Mesenchymal stem cell (in vitro differentiated cells and primary cell): ENCODE results near the gene GPNMB.

Source experiments
- DNase-seq: peaks from one replicate; pipeline ENCODE4 v3.0.0-alpha.2; 2013
- H2AFZ ChIP-seq: one replicate; pipeline ENCODE4 v1.6.1; 2013; ENCODE audit warnings: low read depth, mild to moderate bottlenecking, control low read depth, inconsistent platforms, low read length, moderate library complexity
- H2AK5ac ChIP-seq: 2 replicates; pipeline ENCODE4 v1.6.1; 2013; ENCODE audit warnings: low read length, moderate library complexity, mild to moderate bottlenecking, inconsistent platforms; ENCODE audit not compliant: severe bottlenecking
- H2BK120ac ChIP-seq: one replicate; pipeline ENCODE4 v1.6.1; 2013; ENCODE audit warnings: low read depth, mild to moderate bottlenecking, inconsistent platforms, low read length, moderate library complexity
- H2BK12ac ChIP-seq, 2 experiments: one replicate each; pipeline ENCODE4 v1.6.1; 2013; ENCODE audit warnings: inconsistent platforms in 2 of 2, low read length in 2 of 2, mild to moderate bottlenecking in 2 of 2, moderate library complexity in 2 of 2, control low read depth in 1 of 2
- H2BK15ac ChIP-seq: one replicate; pipeline ENCODE4 v1.6.1; 2013; ENCODE audit warnings: mild to moderate bottlenecking, low read depth, inconsistent platforms; ENCODE audit not compliant: poor library complexity, severe bottlenecking
- H2BK5ac ChIP-seq: 2 replicates; pipeline ENCODE4 v1.6.1; 2013; ENCODE audit warnings: low read depth, mild to moderate bottlenecking, low read length, control low read depth, inconsistent platforms; ENCODE audit not compliant: poor library complexity, severe bottlenecking
- H3K14ac ChIP-seq, 2 experiments: one replicate each; pipeline ENCODE4 v1.6.1; 2013; ENCODE audit warnings: inconsistent platforms in 2 of 2, low read length in 2 of 2, control low read depth in 1 of 2, mild to moderate bottlenecking in 1 of 2, moderate library complexity in 1 of 2
- H3K18ac ChIP-seq, 2 experiments: one replicate each; pipeline ENCODE4 v1.6.1; 2013; ENCODE audit warnings: inconsistent platforms in 2 of 2, low read length in 2 of 2, control low read depth in 1 of 2, low read depth in 1 of 2, mild to moderate bottlenecking in 1 of 2
- H3K23ac ChIP-seq, 2 experiments: one replicate each; pipeline ENCODE4 v1.6.1; 2013; ENCODE audit warnings: inconsistent platforms in 2 of 2, low read length in 2 of 2, mild to moderate bottlenecking in 2 of 2, moderate library complexity in 2 of 2, control low read depth in 1 of 2
- H3K27ac ChIP-seq: 2 replicates; pipeline ENCODE4 v1.5.1; 2013; ENCODE audit warnings: mild to moderate bottlenecking, moderate library complexity, low read length, control low read depth, inconsistent platforms; ENCODE audit not compliant: poor library complexity, severe bottlenecking
- H3K27me3 ChIP-seq, 2 experiments: 2 replicates each; pipeline versions ENCODE4 v1.6.1 to v1.7.0; 2013; ENCODE audit warnings: low read length in 2 of 2, mild to moderate bottlenecking in 2 of 2, moderate library complexity in 2 of 2, control low read depth in 1 of 2, inconsistent platforms in 1 of 2; ENCODE audit not compliant: control insufficient read depth in 1 of 2, insufficient read depth in 1 of 2
- H3K36me3 ChIP-seq, 2 experiments: 2 replicates each; pipeline versions ENCODE4 v1.6.1 to v1.7.0; 2013; ENCODE audit warnings: low read length in 2 of 2, control low read depth in 1 of 2, inconsistent platforms in 1 of 2, low read depth in 1 of 2, mild to moderate bottlenecking in 1 of 2; ENCODE audit not compliant: insufficient read depth in 2 of 2, control insufficient read depth in 1 of 2
- H3K4ac ChIP-seq, 2 experiments: one replicate each; pipeline ENCODE4 v1.6.1; 2013; ENCODE audit warnings: inconsistent platforms in 2 of 2, low read length in 2 of 2, mild to moderate bottlenecking in 2 of 2, moderate library complexity in 2 of 2, control low read depth in 1 of 2, low read depth in 1 of 2
- H3K4me1 ChIP-seq: 2 replicates; pipeline ENCODE4 v1.6.1; 2013; ENCODE audit warnings: low read depth, low read length, control low read depth; ENCODE audit not compliant: control insufficient read depth, insufficient read depth
- H3K4me2 ChIP-seq: 2 replicates; pipeline ENCODE4 v1.6.1; 2013; ENCODE audit warnings: low read length, mild to moderate bottlenecking, inconsistent platforms; ENCODE audit not compliant: poor library complexity, severe bottlenecking
- H3K4me3 ChIP-seq, 2 experiments: 2 replicates each; pipeline versions ENCODE4 v1.5.1 to v1.7.0; 2013; ENCODE audit warnings: low read length in 2 of 2, mild to moderate bottlenecking in 2 of 2, control low read depth in 1 of 2, low read depth in 1 of 2; ENCODE audit not compliant: insufficient read depth in 1 of 2
- H3K79me1 ChIP-seq: replicated peaks from 2 replicates; pipeline ENCODE4 v1.6.1; 2013; ENCODE audit warnings: mild to moderate bottlenecking, control low read depth, low read length, inconsistent platforms; ENCODE audit not compliant: poor library complexity, severe bottlenecking
- H3K9ac ChIP-seq: 2 replicates; pipeline ENCODE4 v1.7.0; 2013; ENCODE audit warnings: mild to moderate bottlenecking, low read length, moderate library complexity
- H3K9me3 ChIP-seq: 2 replicates; pipeline ENCODE4 v1.7.0; 2013; ENCODE audit warnings: mild to moderate bottlenecking, low read length; ENCODE audit not compliant: control insufficient read depth
- H4K8ac ChIP-seq: one replicate; pipeline ENCODE4 v1.6.1; 2013; ENCODE audit warnings: inconsistent platforms, mild to moderate bottlenecking, low read length, moderate library complexity
- H4K91ac ChIP-seq: one replicate; pipeline ENCODE4 v1.6.1; 2013; ENCODE audit warnings: mild to moderate bottlenecking, low read length, inconsistent platforms
- WGBS: methylation state at CpG from one replicate; pipeline ENCODE4 v1.1.7; 2013; ENCODE audit warnings: mixed read lengths; 5-methylcytosine and 5-hydroxymethylcytosine counted together

The GPNMB gene

DNA sequence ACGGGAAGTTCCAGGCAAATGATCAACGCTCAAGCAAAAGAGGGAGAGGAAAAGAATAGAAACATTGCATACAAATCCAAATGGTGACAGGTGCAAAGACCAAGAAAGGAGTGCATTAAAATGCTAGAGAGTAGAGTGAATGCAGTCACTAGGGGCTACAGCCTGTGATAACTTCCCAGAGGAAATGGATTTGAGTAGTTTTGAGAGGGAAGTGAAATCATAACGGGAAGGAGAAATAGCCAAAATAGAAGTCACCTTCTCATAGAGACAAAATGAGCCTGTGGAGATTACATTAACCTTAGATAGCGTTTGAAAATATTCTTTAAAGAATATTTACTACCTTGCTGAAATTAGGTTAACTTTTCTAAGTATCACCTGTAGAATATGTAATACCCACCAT lies 38.3 kb upstream of the GPNMB start:
- Histone ChIP-seq H3K27me3 (peaks cover 0 to 6% of the 10 kb centered on the region in 2 experiments), H2BK120ac (no peak overlapping the region), H3K9me3 (no peaks in the 10 kb centered on the region), H3K79me1 (no peaks in the 10 kb centered on the region), H4K8ac (no peak overlapping the region), H3K14ac (no peak overlapping the region), H4K91ac (no peak overlapping the region), H3K4me3 (no peak overlapping the region), H2BK12ac (no peak overlapping the region), H3K23ac (no peak overlapping the region), H3K9ac (no peak overlapping the region), H2AFZ (no peak overlapping the region), H2BK5ac (no peak overlapping the region), H3K4me2 (no peak overlapping the region), H3K18ac (no peak overlapping the region), H3K4ac (no peak overlapping the region), H2BK15ac (no peak overlapping the region), H3K27ac (no peak overlapping the region), H3K4me1 (peaks cover 6% of the 10 kb centered on the region), H3K36me3 (peaks cover 0 to 7% of the 10 kb centered on the region in 2 experiments), H2AK5ac (no peak overlapping the region)
- 83% methylated on average over 2 of the region's 4 CpGs for WGBS
- no peak for DNase-seq

DNA sequence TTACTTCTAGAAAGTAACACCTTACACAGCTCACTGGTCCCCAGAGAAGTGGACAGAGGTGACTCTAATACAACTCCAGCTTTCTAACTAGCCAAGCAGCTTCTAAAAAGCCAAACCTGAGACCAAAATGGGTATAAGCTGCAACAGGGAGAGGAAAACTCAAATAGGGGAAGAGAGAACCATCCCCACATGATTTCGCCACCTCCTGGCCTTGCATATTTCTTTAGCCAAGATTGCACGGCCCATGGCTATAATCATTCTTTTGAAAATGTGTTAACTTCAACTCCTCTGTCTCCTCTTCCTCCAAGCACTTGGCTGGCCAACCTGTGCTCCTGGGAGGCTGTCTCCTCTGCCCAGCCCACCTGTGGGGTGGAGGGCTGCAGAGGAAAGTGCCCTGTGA lies 36.1 kb upstream of the GPNMB start:
- no CpG with 5 or more reads among the region's 2 CpGs for WGBS
- peaks cover 0 to 7% of the 10 kb centered on the region in 2 experiments for H3K36me3 ChIP-seq
- no peak overlapping the region for H3K27ac ChIP-seq
- no peak overlapping the region for H3K18ac ChIP-seq
- H4K91ac ChIP-seq = no peak overlapping the region
- H2BK12ac ChIP-seq = no peak overlapping the region
- H3K14ac ChIP-seq = no peak overlapping the region
- peaks cover 0 to 6% of the 10 kb centered on the region in 2 experiments for H3K27me3 ChIP-seq
- no peaks in the 10 kb centered on the region for H3K9me3 ChIP-seq
- no peak for DNase-seq
- no peak overlapping the region for H3K4ac ChIP-seq
- H2AK5ac ChIP-seq = no peak overlapping the region
- no peak overlapping the region for H3K23ac ChIP-seq
- H2BK15ac ChIP-seq = no peak overlapping the region
- no peak overlapping the region for H2AFZ ChIP-seq
- no peak overlapping the region for H4K8ac ChIP-seq
- no peak overlapping the region for H3K9ac ChIP-seq
- no peak overlapping the region for H2BK5ac ChIP-seq
- H3K4me2 ChIP-seq = no peak overlapping the region
- H2BK120ac ChIP-seq = no peak overlapping the region
- no peak overlapping the region for H3K4me3 ChIP-seq
- no peaks in the 10 kb centered on the region for H3K79me1 ChIP-seq
- peaks cover 6% of the 10 kb centered on the region for H3K4me1 ChIP-seq

DNA sequence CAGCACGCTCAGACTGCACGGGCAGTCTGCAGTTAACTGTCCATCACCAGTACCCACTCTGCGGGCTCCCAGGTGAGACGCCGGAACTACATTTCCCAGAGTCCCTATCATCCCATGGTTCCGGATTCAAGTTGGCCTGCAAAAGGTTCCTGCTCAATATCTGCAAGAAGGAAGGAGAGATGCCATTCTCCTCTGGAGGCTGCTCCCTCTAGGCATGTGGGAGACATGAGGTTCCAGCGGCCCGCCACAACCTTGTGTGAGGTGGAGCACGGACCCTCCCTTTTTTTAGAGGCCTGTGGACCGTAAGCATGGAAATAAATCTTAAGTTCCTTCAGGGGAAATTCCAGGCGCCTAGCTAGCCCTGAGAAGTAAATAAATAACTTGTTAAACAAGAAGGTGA lies 35.0 kb upstream of the GPNMB start:
- Histone ChIP-seq H3K79me1 (no peaks in the 10 kb centered on the region), H3K23ac (no peak overlapping the region), H3K4me3 (no peak overlapping the region), H3K18ac (no peak overlapping the region), H3K9ac (no peak overlapping the region), H2AK5ac (no peak overlapping the region), H3K4ac (no peak overlapping the region), H3K4me2 (peak overlapping the region; percentile 1), H2BK120ac (no peak overlapping the region), H3K27me3 (peaks cover 0 to 6% of the 10 kb centered on the region in 2 experiments), H3K9me3 (no peaks in the 10 kb centered on the region), H2BK15ac (no peak overlapping the region), H2AFZ (no peak overlapping the region), H3K14ac (no peak overlapping the region), H3K27ac (no peak overlapping the region), H2BK5ac (no peak overlapping the region), H3K4me1 (peaks cover 6% of the 10 kb centered on the region), H4K91ac (no peak overlapping the region), H4K8ac (no peak overlapping the region), H2BK12ac (no peak overlapping the region), H3K36me3 (no peaks in the 10 kb centered on the region)
- DNase-seq = no peak
- 82% methylated on average over 11 of the region's 11 CpGs for WGBS

DNA sequence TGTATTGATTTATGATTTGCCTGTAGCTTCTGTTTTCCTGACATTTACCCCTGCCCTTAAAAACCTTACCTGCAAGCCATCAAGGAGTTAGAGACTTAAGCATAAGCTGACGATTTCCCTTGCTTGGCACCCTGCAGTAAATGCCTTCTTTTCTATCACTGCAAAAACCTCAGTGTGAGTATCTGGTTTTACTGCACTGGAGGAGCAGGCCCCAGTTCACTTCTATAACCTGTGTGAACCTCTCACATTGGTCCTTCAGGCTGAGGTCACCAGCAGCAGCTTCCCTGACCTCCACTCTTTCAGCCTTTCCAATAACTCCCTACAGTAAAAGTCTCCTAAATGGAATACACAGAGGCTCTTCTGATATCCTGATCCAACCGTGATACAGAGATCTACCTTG lies 34.2 kb upstream of the GPNMB start:
- Histone ChIP-seq H2BK5ac (no peak overlapping the region), H3K18ac (no peak overlapping the region), H2BK12ac (no peak overlapping the region), H3K9me3 (no peaks in the 10 kb centered on the region), H3K27me3 (peaks cover 0 to 6% of the 10 kb centered on the region in 2 experiments), H4K91ac (no peak overlapping the region), H3K4me1 (peaks cover 6% of the 10 kb centered on the region), H3K23ac (no peak overlapping the region), H3K9ac (no peak overlapping the region), H3K27ac (no peak overlapping the region), H2BK15ac (no peak overlapping the region), H2AFZ (no peak overlapping the region), H2AK5ac (no peak overlapping the region), H3K79me1 (no peaks in the 10 kb centered on the region), H3K4ac (no peak overlapping the region), H4K8ac (no peak overlapping the region), H3K4me2 (no peak overlapping the region), H3K36me3 (no peaks in the 10 kb centered on the region), H3K4me3 (no peak overlapping the region), H3K14ac (no peak overlapping the region), H2BK120ac (no peak overlapping the region)
- DNase-seq = no peak
- WGBS = 81% methylated on average over 2 of the region's 2 CpGs
